ENCODE data around the gene UMAD1.

Gene UMAD1

DNA sequence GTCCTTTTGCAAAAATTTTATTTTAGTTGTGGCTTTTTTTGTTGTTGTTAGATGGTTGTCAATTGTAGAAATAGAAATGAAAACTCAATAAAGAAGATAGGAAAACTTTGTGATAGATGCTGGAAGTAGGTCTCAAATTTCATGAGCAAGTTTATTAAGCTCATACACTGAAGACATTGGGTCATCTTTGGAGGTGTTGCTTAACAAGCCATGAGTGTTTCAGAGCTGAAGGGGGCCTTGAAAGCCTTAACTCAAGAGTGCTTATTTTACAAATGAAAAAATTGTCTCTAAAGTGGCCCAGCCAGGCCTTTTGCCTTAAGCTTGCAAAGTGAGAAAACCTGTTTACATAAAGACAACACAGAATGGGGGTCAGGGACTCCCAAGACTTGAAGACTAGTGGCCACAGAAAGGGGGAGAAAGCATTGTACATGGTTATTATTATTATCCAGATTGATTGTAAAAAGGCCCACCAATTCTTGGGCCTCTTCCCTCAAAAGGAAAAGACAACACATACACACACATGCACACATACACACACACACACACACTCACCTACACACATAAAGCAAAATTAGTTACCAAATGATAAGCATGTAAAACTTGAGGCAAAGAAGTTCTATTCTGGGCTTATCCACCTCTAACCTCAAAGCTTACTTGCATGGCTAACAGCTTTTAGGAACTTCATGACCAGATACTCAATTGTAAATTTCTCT lies 278.3 kb downstream of the UMAD1 start:
- DNase-seq (ENCODE audit: low read depth in 2 of 2, low spot score in 1 of 2) = no peak

GRCh38 chr7:7919449-7919945 lies 278.9 kb downstream of the UMAD1 start:
- DNase-seq (ENCODE audit: low read depth in 2 of 2, low spot score in 1 of 2) = no peak

- DNase-seq (ENCODE audit: low read depth in 2 of 2, low spot score in 1 of 2) = no peak
Measured at GRCh38 chr7:7920056-7920455, 279.5 kb downstream of the UMAD1 start.

DNA sequence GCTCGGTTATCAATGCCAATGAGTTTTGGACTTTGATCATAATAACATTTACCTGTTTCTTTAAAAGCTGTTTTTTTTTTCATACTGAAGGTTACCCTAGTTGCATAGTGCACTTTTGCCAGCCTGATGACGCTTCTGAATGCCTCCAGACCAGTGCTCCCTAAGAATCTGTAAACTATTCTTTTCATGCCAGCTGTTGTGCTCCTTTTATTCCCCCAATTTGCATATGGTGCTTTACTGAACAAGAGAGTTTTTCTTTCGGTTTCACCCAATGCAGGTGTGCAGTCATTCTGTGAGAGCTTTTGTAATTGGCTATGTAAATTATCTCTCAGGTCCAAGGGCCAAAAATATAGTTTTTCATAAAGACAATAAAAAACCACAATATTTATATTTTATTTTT lies 279.9 kb downstream of the UMAD1 start:
- no peak for DNase-seq (ENCODE audit: low read depth in 2 of 2, low spot score in 1 of 2)

- DNase-seq (ENCODE audit: low read depth in 2 of 2, low spot score in 1 of 2) = no peak
Measured at GRCh38 chr7:7921830-7922229, 281.3 kb downstream of the UMAD1 start.

GRCh38 chr7:7922684-7923385 lies 282.3 kb downstream of the UMAD1 start:
- no peak for DNase-seq (ENCODE audit: low read depth in 2 of 2, low spot score in 1 of 2)

DNA sequence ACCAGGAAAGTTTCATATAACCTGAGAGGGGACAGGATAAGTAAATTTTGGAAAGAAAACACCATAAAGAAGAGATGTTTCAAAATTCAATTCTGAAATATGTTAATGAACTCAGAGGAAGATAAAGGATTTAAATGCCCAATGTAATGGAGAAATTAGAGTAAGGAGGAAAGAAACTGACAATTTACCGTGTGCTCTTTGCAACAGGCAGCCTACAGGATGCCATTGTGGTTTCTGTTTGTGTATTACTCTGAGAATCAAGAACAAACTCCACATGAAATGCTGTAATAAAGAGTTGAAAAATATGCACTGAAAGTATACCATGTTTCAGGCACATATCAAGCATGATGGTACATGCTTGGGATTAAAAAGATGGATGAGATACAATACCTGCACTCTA lies 283.3 kb downstream of the UMAD1 start:
- DNase-seq (ENCODE audit: low read depth in 2 of 2, low spot score in 1 of 2) = no peak

GRCh38 chr7:7924303-7924702 lies 283.8 kb downstream of the UMAD1 start:
- DNase-seq (ENCODE audit: low read depth in 2 of 2, low spot score in 1 of 2) = no peak
